Activated CD8-positive, alpha-beta memory T cell treated with anti-CD3 and anti-CD28 coated beads, Interleukin-2, amount 50 U/mL, for 4 hours (primary cell): ENCODE data around the gene SLC27A1.

Source experiments
- DNase-seq: peaks from one replicate; pipeline ENCODE4 v3.0.0-alpha.2; 2020

The SLC27A1 gene

DNA sequence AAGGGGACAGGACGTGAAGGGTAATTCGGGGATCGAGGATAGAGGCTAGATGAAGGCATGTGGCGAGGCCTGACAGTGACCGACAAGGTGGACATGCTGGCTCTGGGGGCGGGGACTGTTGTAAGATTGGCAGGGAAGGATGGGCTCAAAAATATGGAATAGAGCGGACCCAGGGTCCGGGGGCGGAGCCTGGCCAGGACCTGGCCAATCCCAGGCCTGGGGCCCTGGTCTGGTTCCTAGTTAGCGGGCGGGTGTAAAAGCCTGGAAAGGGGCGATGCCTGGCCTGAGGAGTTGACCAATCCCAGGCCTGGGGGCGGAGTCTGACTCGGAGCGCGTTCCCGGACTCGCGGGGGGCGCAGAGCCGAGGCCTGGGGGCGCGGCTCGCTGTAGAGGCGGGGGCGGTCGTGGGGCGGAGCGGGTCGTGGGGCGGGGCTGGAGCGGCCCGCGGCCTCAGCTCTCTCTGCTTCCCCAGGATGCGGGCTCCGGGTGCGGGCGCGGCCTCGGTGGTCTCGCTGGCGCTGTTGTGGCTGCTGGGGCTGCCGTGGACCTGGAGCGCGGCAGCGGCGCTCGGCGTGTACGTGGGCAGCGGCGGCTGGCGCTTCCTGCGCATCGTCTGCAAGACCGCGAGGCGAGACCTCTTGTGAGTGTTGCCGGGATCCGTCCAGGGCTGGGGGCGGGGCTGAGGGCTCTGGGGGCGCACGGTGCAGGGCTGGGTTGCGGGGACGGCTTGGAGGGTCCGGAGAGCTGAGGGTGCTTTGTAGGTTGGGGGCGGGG lies at the start of gene SLC27A1:
TSS of gene SLC27A1 (plus strand) at position 457 of the 774 bp plus-strand sequence. CDS start at position 474, 17 bp downstream.
- peak; percentile 91 for DNase-seq

DNA sequence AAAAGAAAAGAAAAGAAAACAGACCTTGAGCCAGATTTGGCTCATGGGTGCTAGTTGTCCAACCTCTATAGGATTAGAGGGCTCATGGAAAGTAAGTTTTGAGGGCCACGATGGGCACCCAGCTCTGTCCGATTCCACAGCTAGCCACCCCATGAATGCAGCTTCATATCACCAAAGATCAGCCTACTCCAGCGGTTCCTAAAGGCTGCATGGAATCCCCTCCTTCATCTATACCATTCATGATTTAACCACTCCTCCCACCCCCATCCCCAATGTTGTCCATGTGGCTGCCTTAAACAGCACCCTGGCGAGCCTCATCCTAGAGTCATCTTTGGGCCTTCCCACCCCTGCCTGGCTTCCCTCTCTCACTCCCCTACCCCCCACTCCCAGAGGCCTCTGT lies 48.4 kb upstream of the SLC27A1 start:
- no peak for DNase-seq

DNA sequence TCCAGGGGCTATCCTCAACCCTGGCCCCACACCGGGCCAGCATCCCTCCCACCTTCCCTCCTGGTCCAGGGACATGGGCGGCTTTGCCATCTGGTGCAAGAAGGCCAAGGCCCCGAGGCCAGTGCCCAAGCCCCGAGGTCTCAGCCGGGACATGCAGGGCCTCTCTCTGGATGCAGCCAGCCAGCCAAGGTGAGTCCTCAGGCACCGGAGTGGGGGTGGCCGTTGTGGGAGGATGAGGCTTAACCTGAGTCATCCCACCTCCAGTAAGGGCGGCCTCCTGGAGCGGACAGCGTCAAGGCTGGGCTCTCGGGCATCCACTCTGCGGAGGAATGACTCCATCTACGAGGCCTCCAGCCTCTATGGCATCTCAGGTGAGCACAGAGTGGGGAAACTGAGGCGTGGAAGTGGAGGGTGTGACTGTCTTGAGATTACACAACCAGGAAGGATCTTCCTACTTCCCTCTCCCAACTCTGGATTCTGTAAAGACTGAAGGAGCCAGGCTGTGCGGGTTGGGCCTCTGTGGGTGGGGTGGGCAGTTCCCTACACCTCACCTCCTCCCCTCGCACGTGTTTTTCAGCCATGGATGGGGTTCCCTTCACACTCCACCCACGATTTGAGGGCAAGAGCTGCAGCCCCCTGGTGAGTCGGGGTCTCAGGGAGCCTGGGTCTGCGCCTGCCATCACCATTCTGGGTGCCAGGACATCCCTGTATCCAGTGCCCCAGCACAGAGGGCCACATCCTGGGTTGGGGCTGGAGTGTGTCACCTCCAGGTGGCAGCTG lies 46.7 kb upstream of the SLC27A1 start:
- no peak for DNase-seq

DNA sequence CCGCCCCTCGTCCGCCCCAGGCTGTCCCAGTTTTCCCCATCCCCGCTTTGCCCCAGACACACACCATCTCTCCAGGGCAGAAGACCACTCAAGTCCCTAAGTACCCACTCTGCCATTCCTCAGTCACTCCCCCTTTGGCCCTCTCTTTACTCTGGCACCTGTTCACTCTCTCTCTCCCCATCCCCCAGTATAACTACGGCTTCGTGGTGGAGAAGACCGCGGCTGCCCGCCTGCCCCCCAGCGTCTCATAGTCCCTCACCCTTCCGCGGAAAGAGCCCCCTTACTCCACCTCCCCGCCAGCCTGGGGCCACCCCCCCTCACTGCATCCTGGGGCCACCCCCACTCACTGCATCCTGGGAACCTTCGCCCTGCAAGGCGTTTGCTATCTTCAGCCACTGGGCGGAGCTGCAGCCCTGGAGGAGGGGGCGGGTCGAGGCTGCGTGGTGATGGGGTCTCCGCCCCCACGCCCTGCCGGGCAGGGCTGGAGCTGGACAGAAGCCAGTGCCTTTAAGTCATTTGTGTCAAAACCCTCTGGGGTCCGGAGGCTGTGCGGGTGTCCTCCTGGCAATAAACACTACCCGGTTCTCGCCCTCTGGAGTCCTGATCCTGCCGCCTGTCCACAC lies 45.5 kb upstream of the SLC27A1 start:
- no peak for DNase-seq

DNA sequence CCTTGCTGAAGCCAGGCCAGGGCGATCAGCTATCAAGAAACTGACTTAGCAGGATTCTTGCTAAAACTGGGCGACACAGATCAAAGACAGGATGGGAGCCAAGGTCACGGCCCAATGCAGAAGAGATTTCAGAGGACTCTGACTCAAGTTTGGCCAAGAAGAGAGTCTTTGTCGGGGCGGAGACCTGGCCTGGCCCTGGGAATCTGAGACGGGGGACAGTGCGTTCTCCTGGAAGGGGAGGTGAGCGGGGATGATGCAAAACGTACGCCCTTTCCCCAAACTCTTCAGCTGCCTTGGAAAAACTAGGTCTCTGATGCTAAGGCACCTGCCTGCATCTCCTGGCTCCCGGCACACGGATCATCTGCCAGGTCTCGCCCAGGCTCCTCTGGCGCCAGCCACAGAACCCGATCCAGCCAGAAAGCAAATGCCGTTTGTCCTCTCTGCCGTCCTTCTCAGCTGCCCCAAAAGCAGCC lies 40.6 kb upstream of the SLC27A1 start:
- DNase-seq: no peak

DNA sequence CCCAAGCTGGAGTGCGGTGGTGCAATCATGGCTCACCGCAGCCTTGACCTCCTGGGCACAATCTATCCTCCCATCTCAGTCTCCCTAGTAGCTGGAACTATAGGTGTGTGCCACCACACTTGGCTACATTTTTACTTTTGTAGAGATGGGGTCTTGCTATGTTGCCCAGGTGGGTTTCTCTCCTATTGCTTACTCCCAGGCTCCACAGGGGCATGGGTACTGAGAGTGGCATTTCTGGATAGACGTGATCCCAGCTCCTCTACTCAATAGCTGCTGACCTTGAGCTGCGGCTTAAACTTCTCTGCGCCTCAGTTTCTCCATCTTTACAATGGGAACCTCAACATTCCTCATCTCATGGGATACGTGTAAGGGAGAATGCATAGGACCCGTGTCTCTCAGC lies 38.9 kb upstream of the SLC27A1 start:
- DNase-seq: no peak

DNA sequence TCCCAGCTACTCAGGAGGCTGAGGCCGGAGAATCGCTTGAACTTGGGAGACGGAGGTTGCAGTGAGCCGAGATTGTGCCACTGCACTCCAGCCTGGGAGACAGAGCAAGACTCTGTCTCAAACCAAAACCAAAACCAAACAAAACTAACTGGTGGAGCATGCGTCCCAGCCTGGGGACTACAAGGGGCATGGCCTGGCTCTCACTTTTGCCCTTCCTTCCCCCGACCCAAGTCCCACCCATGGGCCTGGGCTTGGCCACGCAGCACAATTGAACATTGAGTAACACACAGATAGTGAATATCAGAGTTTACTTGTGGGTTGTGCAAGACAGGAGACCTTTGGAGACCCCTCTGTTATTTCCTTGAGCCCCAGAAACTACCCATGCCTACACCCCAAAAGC lies 35.1 kb upstream of the SLC27A1 start:
- no peak for DNase-seq

DNA sequence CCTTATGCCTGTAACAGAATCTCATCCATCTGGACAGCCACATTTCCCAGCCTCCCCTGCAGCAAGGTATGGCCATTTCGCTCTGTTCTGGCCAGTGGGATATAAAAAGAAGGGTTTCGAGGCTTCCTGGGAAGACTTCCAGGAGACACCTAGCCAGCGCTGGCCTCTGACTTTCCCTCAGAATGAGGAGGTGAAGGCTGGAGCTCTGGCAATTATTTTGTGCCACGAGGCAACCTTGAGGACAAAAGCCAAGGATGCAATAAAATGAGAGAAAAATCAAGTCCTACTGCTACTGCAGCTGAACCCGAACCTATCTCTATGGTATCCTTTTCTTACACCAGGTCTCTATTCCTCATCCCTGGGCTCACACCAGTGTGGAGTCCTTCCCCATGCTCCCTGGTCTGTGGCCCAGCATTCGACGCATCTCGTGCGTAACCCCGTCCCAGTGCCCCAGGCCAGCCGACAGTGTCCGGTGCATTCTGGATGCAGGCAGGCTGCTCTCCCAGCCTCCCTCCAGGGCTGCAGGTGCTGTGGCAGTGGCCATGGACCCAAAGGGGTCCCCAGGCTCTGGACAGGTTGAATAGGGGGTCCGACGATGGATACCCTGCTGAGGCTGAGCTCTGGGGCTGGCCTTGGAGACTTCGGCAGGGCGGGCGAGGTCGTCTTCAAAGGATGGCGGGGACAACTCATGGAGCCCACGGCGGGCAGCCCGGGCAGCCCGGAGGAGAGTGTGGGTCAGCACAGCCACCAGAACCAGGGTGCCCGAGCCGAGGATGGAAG lies 34.0 kb upstream of the SLC27A1 start:
- no peak for DNase-seq

DNA sequence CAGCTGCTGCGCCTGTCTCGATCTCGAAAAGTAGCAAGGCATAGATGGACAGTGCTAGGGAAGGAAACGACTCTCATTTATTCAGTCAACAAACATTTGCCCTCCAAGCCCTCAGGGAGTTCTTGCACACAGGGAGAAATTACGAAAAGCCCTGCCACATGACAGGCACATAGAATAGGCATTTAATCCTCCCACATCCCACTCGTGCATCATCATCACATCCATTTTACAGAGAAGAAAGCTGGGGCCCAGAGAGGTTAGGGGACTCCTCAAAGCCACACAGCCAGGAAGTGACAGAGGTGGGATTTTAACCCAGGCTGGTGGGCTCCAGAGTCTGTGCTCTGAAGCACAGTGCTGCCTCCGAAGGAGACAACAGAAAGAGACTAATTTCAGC lies 33.5 kb upstream of the SLC27A1 start:
- DNase-seq: no peak

DNA sequence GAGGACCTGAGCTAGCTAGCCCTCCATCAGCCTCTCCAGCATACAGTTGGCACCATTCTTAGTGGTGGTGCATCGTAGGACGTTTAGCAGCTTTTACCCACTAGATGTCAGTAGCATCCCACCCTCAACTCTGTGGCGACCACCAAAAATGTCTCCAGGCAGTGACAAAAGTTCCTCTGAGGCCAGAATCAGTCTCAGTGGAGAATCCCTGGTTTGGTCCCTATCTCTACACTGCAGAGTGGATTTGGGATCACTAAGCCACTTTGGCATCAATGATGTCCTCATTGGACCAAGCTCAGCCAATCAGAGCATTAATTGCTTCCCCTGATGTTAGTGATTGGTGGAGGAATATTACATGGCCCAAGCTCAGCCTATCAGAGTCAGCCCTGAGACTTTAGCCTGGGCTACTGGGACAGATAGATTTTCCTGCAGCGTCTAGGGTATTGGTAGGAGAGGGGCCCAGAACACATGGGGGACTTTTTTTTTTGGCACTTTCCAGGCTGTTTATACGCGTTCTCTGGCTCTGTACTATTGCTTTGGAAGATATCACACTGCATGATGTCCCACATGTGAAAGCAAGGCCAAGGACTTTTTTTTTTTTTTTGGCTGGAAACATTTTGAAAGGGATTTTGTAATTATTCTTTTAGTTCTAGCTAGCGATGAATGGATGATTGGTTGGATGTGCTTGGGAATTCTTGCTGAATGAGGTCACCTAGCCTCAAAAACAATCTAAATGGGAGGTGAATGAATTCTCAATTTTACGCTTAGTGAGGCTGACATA lies 28.9 kb upstream of the SLC27A1 start:
- DNase-seq: peak; percentile 28

DNA sequence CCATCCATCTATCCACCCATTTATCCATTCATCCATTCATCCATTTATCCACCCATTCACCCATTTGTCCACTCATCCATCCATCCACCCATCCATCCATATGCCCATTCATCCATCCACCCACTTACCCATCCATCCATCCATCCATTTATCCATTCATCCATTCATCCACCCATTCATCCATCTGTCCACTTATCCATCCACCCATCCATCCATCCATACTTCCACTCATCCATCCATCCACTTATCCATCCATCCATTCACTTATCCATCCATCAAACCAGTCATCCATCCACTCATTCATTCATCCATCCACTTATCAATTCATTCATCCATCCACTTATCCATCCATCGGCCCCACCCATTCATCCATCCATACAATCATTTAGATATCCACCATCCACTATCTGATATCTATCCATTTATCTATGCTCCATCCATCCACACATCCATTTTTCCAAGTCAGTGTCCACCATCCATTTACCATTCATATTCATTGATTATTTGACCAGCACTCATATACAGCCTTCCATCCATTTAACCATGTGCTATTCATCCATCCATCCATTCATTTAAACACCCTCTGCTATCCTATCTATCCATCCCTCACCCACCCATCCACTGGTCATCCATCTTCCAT lies 24.7 kb upstream of the SLC27A1 start:
- no peak for DNase-seq

DNA sequence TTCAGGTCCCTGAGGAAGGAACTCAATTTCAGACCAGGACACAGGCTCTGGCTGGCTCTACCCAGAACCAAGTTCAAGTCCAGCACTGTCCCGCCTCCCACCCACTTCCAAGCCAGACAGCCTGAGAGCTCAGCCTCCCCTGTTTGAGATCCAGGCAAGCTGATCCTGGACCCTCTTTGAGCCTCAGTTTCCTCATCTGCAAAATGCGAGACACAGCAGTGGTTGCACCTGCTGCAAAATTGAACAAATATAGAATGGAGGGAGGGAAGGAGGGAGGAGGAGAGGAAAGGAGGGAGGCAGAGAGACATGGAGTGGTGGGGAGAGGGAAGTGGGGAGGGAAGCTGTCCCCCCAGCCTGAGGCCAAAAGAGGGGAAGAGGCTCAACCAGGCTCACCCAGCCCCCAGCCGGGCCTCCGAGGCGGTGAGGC lies 22.6 kb upstream of the SLC27A1 start:
- no peak for DNase-seq

DNA sequence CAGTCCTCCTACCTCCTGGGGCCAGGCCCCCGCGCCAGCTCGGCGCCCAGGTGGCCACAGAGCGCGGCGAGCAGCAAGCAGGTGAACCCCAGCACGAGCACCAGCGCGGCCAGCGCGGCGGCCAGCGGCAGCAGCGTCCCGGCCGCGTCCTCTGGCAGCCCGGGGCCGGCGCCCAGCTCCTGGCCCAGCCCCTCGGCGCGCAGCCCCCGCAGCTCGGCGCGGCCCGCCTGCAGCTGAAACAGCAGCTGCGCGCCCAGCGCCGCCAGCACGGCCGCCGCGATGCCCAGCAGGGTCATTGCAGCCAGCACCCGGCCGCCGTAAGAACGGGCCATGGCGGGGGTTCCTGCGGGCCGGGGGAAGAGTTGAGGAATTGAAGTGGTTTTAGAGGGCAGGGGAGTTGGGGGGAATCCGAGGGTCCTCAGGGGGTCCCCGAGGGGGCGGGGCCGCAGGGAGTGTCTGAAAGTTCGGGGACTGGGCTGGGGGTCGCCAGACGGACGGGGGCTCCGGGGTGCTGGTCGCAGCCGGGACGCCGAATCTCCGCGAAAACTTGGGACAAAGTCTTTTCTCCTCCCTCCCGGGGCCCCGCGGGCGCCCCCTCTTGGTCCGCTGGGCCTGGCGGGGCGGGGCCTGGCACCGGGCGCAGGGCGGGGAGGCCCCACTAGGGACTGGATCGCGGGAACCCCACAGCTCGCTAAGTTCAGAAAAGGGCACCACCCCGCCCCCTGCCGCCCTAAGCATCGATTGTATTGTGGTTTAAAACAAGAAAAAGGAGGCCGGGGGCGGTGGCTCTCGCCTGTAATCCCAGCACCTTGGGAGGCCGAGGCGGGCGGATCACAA lies 22.0 kb upstream of the SLC27A1 start, which contains the start of gene TMEM221:
TSS of gene TMEM221 (minus strand) at position 538 of the 837 bp plus-strand sequence. CDS start at position 332, 206 bp downstream.
- DNase-seq: peak; percentile 63

DNA sequence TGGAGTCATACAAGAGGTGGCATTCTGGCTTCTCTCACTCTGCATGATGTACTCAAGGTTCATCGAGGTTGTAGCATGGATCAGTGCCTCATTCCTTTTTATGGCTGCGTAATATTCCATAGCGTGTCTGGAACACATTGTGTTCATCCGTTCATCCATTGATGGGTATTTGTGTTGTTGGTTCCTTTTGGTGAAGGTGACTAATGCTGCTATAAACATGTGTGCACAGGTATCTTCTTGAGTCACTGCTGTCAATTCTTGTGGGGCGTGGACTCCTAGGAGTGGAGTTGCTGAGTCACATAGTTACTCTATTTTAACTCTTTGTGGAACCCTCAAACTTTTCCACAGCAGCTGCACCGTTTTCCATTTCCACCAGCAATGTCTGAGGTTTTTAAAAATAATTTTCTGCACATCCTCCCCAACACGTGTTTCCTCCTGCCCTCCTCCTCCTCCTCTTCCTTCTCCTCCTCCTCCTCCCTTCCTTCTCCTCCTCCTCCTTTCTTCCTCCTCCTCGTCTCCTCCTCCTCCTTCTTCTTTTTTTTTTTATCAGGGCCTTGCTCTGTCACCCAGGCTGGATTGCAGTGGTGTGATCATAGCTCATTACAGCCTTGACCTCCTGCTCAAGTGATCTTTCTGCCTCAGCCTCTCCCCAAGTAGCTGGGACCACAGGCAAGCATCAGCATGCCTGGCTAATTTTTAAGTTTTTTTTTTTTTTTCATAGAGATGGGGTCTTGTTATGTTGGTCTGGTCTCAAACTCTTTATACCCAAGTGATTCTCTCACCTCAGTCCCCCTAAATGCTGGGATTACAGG lies 19.9 kb upstream of the SLC27A1 start:
- DNase-seq: no peak

DNA sequence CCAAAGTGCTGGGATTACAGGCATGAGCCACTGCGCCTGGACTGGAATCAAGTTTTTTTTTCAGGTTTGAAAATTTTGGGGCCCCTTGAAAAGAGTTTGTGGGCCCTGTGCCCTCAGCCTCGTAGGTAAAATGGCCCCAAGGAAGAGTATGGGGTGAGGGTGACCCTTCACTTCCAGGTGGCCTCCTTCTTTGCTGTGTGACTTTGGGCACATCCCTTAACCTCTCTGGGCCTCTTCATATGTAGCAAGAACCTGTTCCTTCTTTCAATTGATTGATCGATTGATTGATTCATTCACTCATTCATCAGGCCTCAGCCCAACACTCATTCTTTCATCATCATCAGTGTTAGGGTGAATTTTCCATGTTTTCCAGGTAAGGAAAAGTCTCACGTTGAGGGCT lies 18.5 kb upstream of the SLC27A1 start:
- DNase-seq: no peak

DNA sequence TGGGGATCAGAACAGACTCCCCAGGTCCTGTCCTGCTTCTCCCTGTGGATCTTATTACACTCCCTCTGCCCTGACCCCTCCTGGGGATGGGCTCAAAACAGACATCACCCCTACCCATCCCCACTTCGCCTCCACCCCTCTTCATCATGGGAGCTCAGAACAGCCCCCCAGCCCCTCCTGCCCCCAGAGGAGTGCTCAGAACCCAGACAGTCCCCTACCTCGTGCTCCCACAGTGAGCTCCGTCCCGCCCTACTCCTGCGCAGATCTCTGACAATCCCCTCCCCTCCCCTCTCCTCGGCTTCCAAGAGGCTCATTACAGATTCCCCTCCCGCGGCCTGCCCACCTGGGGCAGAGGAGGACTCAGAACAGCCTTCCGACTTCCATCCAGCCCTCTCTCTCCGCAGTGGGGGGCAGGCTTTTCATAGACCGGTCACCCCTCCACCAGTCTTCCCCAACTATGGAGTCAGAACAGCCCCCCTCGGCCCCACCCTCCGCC lies 15.7 kb upstream of the SLC27A1 start:
- no peak for DNase-seq

DNA sequence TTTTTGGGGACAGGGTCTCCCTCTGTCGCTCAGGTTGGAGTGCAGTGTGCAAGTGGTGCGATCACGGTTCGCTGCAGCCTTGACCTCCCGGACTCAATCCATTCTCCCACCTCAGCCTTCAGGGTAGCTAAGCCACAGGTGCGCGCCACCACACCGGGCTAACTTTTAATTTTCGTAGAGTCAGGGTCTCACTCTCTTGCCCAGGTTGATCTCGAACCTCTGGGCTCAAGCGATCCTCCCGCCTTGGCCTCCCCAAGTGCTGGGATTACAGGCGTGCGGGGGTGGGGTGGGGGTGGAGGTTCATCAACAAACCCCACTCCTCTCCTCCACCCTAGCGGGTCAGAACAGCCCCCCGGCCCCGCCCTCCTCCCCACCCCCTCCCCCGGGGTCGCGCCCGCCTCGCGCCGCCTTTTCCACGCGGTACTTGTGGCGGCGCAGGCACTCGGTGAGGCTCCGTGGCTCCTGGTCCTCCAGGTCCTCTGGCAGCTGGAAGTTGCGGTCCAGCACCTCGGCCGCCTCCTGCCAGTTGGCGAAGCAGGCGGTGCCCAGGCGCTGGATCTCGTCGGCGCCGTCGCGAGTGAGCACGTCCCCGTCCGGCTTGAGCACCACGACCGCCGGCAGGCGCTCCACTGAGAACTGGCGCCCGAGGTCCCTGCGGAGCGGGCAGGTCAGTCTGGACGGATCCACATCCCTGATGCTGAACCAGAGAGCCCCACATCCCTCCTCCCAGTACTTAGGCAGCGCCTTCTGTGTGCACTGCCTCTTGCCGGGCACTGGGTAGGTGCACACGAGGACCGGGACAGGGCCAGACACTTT lies 14.8 kb upstream of the SLC27A1 start:
- no peak for DNase-seq

DNA sequence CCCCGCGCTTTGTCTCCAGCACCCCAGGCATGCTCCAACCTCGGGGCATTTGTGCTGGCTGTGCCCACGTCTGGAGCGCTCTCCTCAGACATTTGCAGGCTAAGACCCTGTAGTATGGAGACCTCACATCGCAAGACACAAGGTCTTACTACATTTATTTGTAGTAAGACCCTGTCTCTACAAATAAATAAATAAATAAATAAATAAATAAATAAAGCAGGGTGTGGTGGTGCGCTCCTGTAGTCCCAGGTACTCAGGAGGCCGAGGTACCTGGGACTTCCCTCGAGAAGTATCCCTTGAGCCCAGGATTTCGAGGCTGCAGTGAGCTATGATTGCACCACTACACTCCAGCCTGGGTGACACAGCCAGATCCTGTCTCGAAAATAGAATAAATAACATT lies 14.2 kb upstream of the SLC27A1 start:
- no peak for DNase-seq
